GM23338 (cell line): ENCODE measurements around the gene VANGL1.

ENCODE experiments used
- CREB1 ChIP-seq: fragments of 250-450 bp; sonication (Bioruptor Pico); IDR thresholded peaks from 2 replicates; pipeline ENCODE4 v1.5.0; 2020; ENCODE audit warnings: low read depth, mild to moderate bottlenecking, moderate library complexity
- CTCF ChIP-seq, 2 experiments: fragments of 200-600 bp in 1 of 2; sonication (generic) in 1 of 2; conservative IDR thresholded peaks; 2 replicates each; pipeline versions ENCODE4 v1.5.1 to v1.6.1; 2016 to 2017; ENCODE audit warnings: antibody characterized with exemption in 2 of 2, low read depth in 2 of 2, mild to moderate bottlenecking in 2 of 2, moderate library complexity in 1 of 2
- ETS1 ChIP-seq: IDR thresholded peaks from 2 replicates; pipeline ENCODE4 v1.6.1; 2016; ENCODE audit warnings: antibody characterized with exemption
- EZH2 ChIP-seq: fragments of 200-600 bp; sonication (generic); IDR thresholded peaks from one replicate; pipeline ENCODE4 v1.8.0; 2017; ENCODE audit warnings: antibody characterized with exemption, mild to moderate bottlenecking, low read depth; ENCODE audit not compliant: unreplicated experiment
- EZH2phosphoT487 ChIP-seq: fragments of 200-600 bp; sonication (generic); IDR thresholded peaks from one replicate; pipeline ENCODE4 v1.8.1; 2018; ENCODE audit warnings: antibody characterized with exemption; ENCODE audit not compliant: unreplicated experiment
- POLR2AphosphoS5 ChIP-seq: IDR thresholded peaks from 2 replicates; pipeline ENCODE4 v1.6.1; 2016; ENCODE audit warnings: antibody characterized with exemption, low read depth
- REST ChIP-seq: IDR thresholded peaks from one replicate; pipeline ENCODE4 v1.6.1; 2018; ENCODE audit warnings: antibody characterized with exemption; ENCODE audit not compliant: unreplicated experiment
- ZNF114 ChIP-seq: fragments of 250-450 bp; sonication (Bioruptor Pico); IDR thresholded peaks from 2 replicates; pipeline ENCODE4 v1.5.0; 2020; ENCODE audit warnings: mild to moderate bottlenecking, moderate library complexity

GRCh38 chr1:115666702-115667101 is 24.9 kb downstream of the VANGL1 start:
- TF ChIP-seq CTCF (conservative IDR thresholded peaks at IDR 0.05; ENCODE audit: low read depth in 2 of 2), result no peak
- TF ChIP-seq REST, result no peak
- no peak for TF ChIP-seq CREB1 (CRISPR knock-in tag)
- TF ChIP-seq EZH2phosphoT487, result no peak
- TF ChIP-seq EZH2, result no peak
- TF ChIP-seq POLR2AphosphoS5, result no peak
- no peak for TF ChIP-seq ZNF114 (CRISPR knock-in tag)
- no peak for TF ChIP-seq ETS1
